ENCODE data around the gene CABS1. TPM values are rescaled to one million over a fixed set of nuclear protein-coding genes. Genes with fewer than 3 reads are reported as not detected.

Gene CABS1
- total and polyA plus RNA-seq, 10 of the 15 experiments (the other 5 are each of a cell fraction or from before 2014, with no cell fraction given) = not detected

DNA sequence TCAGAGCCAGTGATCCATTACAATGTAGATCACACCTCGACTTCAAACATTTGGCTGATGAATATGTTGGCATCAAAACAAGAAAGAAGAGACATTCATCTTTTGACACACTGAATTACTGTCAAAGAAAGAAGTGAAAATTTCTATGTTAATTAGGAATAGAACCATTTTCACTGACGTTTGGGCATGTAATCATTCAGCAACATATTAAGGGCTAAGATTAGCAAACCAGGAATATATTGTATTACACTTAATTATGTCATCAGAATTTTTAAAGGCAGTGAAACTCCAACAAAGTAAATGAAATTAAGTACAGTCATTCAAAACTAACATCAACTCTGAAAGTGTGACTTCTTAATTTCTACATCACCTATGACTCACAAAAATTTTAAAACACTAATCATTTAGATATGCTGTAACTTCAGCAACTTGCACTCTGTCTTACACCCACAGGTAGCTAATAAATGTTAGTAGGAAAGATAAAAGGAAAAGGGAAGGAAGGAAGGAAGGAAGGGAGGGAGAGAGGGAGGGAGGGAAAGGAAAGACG, 24.4 kb downstream of the CABS1 start (continued):
- TF ChIP-seq, protein P1, sequence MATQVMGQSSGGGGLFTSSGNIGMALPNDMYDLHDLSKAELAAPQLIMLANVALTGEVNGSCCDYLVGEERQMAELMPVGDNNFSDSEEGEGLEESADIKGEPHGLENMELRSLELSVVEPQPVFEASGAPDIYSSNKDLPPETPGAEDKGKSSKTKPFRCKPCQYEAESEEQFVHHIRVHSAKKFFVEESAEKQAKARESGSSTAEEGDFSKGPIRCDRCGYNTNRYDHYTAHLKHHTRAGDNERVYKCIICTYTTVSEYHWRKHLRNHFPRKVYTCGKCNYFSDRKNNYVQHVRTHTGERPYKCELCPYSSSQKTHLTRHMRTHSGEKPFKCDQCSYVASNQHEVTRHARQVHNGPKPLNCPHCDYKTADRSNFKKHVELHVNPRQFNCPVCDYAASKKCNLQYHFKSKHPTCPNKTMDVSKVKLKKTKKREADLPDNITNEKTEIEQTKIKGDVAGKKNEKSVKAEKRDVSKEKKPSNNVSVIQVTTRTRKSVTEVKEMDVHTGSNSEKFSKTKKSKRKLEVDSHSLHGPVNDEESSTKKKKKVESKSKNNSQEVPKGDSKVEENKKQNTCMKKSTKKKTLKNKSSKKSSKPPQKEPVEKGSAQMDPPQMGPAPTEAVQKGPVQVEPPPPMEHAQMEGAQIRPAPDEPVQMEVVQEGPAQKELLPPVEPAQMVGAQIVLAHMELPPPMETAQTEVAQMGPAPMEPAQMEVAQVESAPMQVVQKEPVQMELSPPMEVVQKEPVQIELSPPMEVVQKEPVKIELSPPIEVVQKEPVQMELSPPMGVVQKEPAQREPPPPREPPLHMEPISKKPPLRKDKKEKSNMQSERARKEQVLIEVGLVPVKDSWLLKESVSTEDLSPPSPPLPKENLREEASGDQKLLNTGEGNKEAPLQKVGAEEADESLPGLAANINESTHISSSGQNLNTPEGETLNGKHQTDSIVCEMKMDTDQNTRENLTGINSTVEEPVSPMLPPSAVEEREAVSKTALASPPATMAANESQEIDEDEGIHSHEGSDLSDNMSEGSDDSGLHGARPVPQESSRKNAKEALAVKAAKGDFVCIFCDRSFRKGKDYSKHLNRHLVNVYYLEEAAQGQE (IDR thresholded peaks at IDR 0.05; ENCODE audit: low read depth, low read length) = no peak
- TF ChIP-seq, protein P2, sequence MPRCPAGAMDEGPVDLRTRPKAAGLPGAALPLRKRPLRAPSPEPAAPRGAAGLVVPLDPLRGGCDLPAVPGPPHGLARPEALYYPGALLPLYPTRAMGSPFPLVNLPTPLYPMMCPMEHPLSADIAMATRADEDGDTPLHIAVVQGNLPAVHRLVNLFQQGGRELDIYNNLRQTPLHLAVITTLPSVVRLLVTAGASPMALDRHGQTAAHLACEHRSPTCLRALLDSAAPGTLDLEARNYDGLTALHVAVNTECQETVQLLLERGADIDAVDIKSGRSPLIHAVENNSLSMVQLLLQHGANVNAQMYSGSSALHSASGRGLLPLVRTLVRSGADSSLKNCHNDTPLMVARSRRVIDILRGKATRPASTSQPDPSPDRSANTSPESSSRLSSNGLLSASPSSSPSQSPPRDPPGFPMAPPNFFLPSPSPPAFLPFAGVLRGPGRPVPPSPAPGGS (IDR thresholded peaks at IDR 0.05; ENCODE audit: borderline replicate concordance, insufficient read depth, low read depth, low read length, poor library complexity, severe bottlenecking) = no peak
- TF ChIP-seq POLR2AphosphoS2 (IDR thresholded peaks at IDR 0.05; ENCODE audit: low read depth, low read length) (no peak), SMC3 (IDR thresholded peaks at IDR 0.05; ENCODE audit: borderline replicate concordance, low read length) (no peak), MYB (IDR thresholded peaks at IDR 0.05; ENCODE audit: borderline replicate concordance, low read depth, low read length) (no peak), SMARCA5 (IDR thresholded peaks at IDR 0.05) (no peak), HDAC2 (IDR thresholded peaks at IDR 0.05) (no peak), DPF2 (IDR thresholded peaks at IDR 0.05) (peak; percentile 45; the same call in 1 of the 2 replicates), ASH2L (IDR thresholded peaks at IDR 0.05; ENCODE audit: borderline replicate concordance, low read depth) (no peak), IRF4 (IDR thresholded peaks at IDR 0.05; ENCODE audit: low read depth, low read length) (no peak), ZNF207 (IDR thresholded peaks at IDR 0.05; ENCODE audit: borderline replicate concordance) (no peak), PAX5 (IDR thresholded peaks at IDR 0.05; ENCODE audit: borderline replicate concordance, low read depth, low read length) (no peak), MEF2A (IDR thresholded peaks at IDR 0.05; ENCODE audit: insufficient read depth, low read depth, low read length) (no peak)
- TF ChIP-seq, protein P3, sequence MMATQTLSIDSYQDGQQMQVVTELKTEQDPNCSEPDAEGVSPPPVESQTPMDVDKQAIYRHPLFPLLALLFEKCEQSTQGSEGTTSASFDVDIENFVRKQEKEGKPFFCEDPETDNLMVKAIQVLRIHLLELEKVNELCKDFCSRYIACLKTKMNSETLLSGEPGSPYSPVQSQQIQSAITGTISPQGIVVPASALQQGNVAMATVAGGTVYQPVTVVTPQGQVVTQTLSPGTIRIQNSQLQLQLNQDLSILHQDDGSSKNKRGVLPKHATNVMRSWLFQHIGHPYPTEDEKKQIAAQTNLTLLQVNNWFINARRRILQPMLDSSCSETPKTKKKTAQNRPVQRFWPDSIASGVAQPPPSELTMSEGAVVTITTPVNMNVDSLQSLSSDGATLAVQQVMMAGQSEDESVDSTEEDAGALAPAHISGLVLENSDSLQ (IDR thresholded peaks at IDR 0.05) = 0 out of 2 replicates have a peak, but pooled peaks have one; percentile 23
- TF ChIP-seq, protein P4, sequence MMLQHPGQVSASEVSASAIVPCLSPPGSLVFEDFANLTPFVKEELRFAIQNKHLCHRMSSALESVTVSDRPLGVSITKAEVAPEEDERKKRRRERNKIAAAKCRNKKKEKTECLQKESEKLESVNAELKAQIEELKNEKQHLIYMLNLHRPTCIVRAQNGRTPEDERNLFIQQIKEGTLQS (IDR thresholded peaks at IDR 0.05; ENCODE audit: borderline replicate concordance, extremely low read depth, low read depth, low read length) = no peak
